Body of pancreas (tissue), 4 donors: ENCODE results near the gene TUBB2B.

ENCODE experiments used
- CTCF ChIP-seq, 7 experiments: fragments of 450-650 bp in 4 of 7; fragments of 200-600 bp in 3 of 7; sonication (generic) in 3 of 7; IDR thresholded peaks; one replicate each; pipeline ENCODE4 v1.5.1; 2016 to 2019; ENCODE audit warnings: antibody characterized with exemption in 7 of 7
- POLR2A ChIP-seq, 3 donors: fragments of 450-650 bp; IDR thresholded peaks; one replicate each; pipeline ENCODE4 v1.6.1; 2016; ENCODE audit warnings: antibody characterized with exemption in 3 of 3, mild to moderate bottlenecking in 2 of 3

DNA sequence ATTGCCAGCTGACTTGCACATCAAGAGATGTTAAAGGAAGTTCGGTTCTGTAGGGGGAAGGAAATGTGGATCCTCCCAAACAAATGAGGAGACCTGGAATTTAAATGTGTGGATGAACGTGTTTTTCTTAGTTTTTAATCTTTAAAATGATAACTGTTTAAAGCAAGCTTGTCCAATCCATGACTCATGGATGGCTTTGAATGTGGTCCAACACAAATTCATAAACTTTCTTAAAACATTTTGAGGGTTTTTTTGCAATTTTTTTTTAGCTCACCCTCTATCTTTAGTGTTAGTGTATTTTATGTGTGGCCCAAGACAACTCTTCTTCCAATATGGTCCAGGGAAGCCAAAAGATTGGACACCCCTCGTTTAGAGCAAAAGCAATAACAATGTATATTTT, 12.6 kb downstream of the TUBB2B start:
- no peak for TF ChIP-seq CTCF (IDR thresholded peaks at IDR 0.05)
- no peak for TF ChIP-seq POLR2A (IDR thresholded peaks at IDR 0.05)
